ENCODE measurements around the gene PTPRN2. TPM values are rescaled to one million over a fixed set of nuclear protein-coding genes. Genes with fewer than 3 reads are reported as not detected.

PTPRN2 gene
- total RNA-seq, 1 experiment from 2014 or later = 1.1 TPM

GRCh38 chr7:158252837-158253669, 334.6 kb downstream of the PTPRN2 start:
- intact Hi-C loops (cut with micrococcal nuclease; ENCODE audit: unreplicated experiment) (no loop called here), in situ Hi-C loops (cut with HindIII; ENCODE audit: low pct_unique_long_range_greater_than_20kb, low sequenced_read_pairs) (no loop called here)
- no peaks in the 10 kb centered on the region; the same call in 1 of the 2 replicates for H3K36me3 ChIP-seq (ENCODE audit: control insufficient read depth, insufficient read depth, low read length)
- no peak overlapping the region for H3K27ac ChIP-seq (ENCODE audit: low read length)
- H3K4me1 ChIP-seq (ENCODE audit: control insufficient read depth, insufficient read depth, low read length) = no peaks in the 10 kb centered on the region
- ATAC-seq (0 out of 2 replicates have a peak, but pooled peaks have one; percentile 21), DNase-seq (ENCODE audit: low read depth, low spot score) (no peak)
- ChIA-PET POLR2A (no interaction called here), CTCF (no interaction called here)
- H3K4me3 ChIP-seq (ENCODE audit: low read depth in 2 of 2, low read length in 2 of 2) = no peak overlapping the region
- no peak for TF ChIP-seq CTCF (IDR thresholded peaks at IDR 0.05)
- no peak for TF ChIP-seq SIN3A (IDR thresholded peaks at IDR 0.05; ENCODE audit: borderline replicate concordance, insufficient read depth, low read depth, low read length)
- TF ChIP-seq TCF7L2 (IDR thresholded peaks at IDR 0.05; ENCODE audit: low read depth, low read length) = no peak
- no peak for TF ChIP-seq REST (IDR thresholded peaks at IDR 0.05; ENCODE audit: insufficient read depth in 1 of 2, low read depth in 2 of 2, low read length in 1 of 2)
- TF ChIP-seq POLR2AphosphoS5 (IDR thresholded peaks at IDR 0.05; ENCODE audit: low read depth, low read length) = no peak
- peaks cover 8% of the 10 kb centered on the region; the same call in 1 of the 2 replicates for H3K27me3 ChIP-seq (ENCODE audit: control insufficient read depth, insufficient read depth, low read length)
- BruUV-seq (replicated peaks) = no TSS peak
- H3K9me3 ChIP-seq (ENCODE audit: control insufficient read depth, insufficient read depth, low read depth, low read length) = no peaks in the 10 kb centered on the region

GRCh38 chr7:158252081-158252836, 335.4 kb downstream of the PTPRN2 start:
- no TSS peak for BruUV-seq (replicated peaks)
- ATAC-seq (no peak), DNase-seq (ENCODE audit: low read depth, low spot score) (no peak)
- H3K4me1 ChIP-seq (ENCODE audit: control insufficient read depth, insufficient read depth, low read length) = no peaks in the 10 kb centered on the region
- H3K9me3 ChIP-seq (ENCODE audit: control insufficient read depth, insufficient read depth, low read depth, low read length) = no peaks in the 10 kb centered on the region
- H3K36me3 ChIP-seq (ENCODE audit: control insufficient read depth, insufficient read depth, low read length) = no peaks in the 10 kb centered on the region
- ChIA-PET CTCF (no interaction called here), POLR2A (no interaction called here)
- H3K4me3 ChIP-seq (ENCODE audit: low read depth in 2 of 2, low read length in 2 of 2) = no peak overlapping the region
- H3K27me3 ChIP-seq (ENCODE audit: control insufficient read depth, insufficient read depth, low read length) = peaks cover 8% of the 10 kb centered on the region; the same call in 1 of the 2 replicates
- intact Hi-C loops (cut with micrococcal nuclease; ENCODE audit: unreplicated experiment) = no loop called here
- H3K27ac ChIP-seq (ENCODE audit: low read length) = no peak overlapping the region
- TF ChIP-seq REST (IDR thresholded peaks at IDR 0.05; ENCODE audit: insufficient read depth in 1 of 2, low read depth in 2 of 2, low read length in 1 of 2) (no peak), POLR2AphosphoS5 (IDR thresholded peaks at IDR 0.05; ENCODE audit: low read depth, low read length) (no peak), TCF7L2 (IDR thresholded peaks at IDR 0.05; ENCODE audit: low read depth, low read length) (no peak), CTCF (IDR thresholded peaks at IDR 0.05) (no peak), SIN3A (IDR thresholded peaks at IDR 0.05; ENCODE audit: borderline replicate concordance, insufficient read depth, low read depth, low read length) (no peak)
- in situ Hi-C loops (cut with HindIII; ENCODE audit: low pct_unique_long_range_greater_than_20kb, low sequenced_read_pairs) = no loop called here
